MM.1S (cell line): Measurements from ENCODE around the gene CDC123.

ENCODE experiments used
- DNase-seq: peaks from one replicate; pipeline ENCODE4 v3.0.0-alpha.2; 2015
- H2AFZ ChIP-seq: fragments of 300-600 bp; sonication (generic); 2 replicates; pipeline ENCODE4 v1.6.0; 2016; ENCODE audit warnings: antibody characterized with exemption, low read length
- H3F3A ChIP-seq: fragments of 300-600 bp; sonication (generic); 2 replicates; pipeline ENCODE4 v1.6.1; 2016; ENCODE audit warnings: mild to moderate bottlenecking, antibody characterized with exemption, low read length, moderate library complexity, mixed read lengths; ENCODE audit not compliant: insufficient read depth
- H3K27ac ChIP-seq: fragments of 300-600 bp; sonication (generic); 2 replicates; pipeline ENCODE4 v1.5.1; 2016; ENCODE audit warnings: mild to moderate bottlenecking, low read length
- H3K27me3 ChIP-seq: fragments of 300-600 bp; sonication (generic); replicated peaks from 2 replicates; pipeline ENCODE4 v1.6.0; 2016; ENCODE audit warnings: low read length; ENCODE audit not compliant: insufficient read depth
- H3K36me3 ChIP-seq: fragments of 300-600 bp; sonication (generic); replicated peaks from 2 replicates; pipeline ENCODE4 v1.6.1; 2016; ENCODE audit warnings: mild to moderate bottlenecking, low read length, mixed read lengths; ENCODE audit not compliant: insufficient read depth
- H3K4me1 ChIP-seq: fragments of 300-600 bp; sonication (generic); 2 replicates; pipeline ENCODE4 v1.6.1; 2016; ENCODE audit warnings: low read length, mixed read lengths
- H3K4me2 ChIP-seq: fragments of 300-600 bp; sonication (generic); 2 replicates; pipeline ENCODE4 v1.6.0; 2016; ENCODE audit warnings: low read depth, low read length
- H3K4me3 ChIP-seq: fragments of 300-600 bp; sonication (generic); 2 replicates; pipeline ENCODE4 v1.5.1; 2016; ENCODE audit warnings: low read length, mixed read lengths
- H3K79me2 ChIP-seq: fragments of 300-600 bp; sonication (generic); 2 replicates; pipeline ENCODE4 v1.6.1; 2016; ENCODE audit warnings: mixed run types, low read length, mixed read lengths
- H3K9ac ChIP-seq: fragments of 300-600 bp; sonication (generic); 2 replicates; pipeline ENCODE4 v1.6.1; 2016; ENCODE audit warnings: low read length, mixed read lengths
- H3K9me2 ChIP-seq: fragments of 300-600 bp; sonication (generic); replicated peaks from 2 replicates; pipeline ENCODE4 v1.6.1; 2016; ENCODE audit warnings: mild to moderate bottlenecking, low read length, mixed read lengths; ENCODE audit not compliant: insufficient read depth
- H3K9me3 ChIP-seq: fragments of 300-600 bp; sonication (generic); replicated peaks from 2 replicates; pipeline ENCODE4 v1.6.1; 2016; ENCODE audit warnings: mild to moderate bottlenecking, low read length, mixed read lengths; ENCODE audit not compliant: insufficient read depth
- H4K20me1 ChIP-seq: fragments of 300-600 bp; sonication (generic); 2 replicates; pipeline ENCODE4 v1.6.1; 2016; ENCODE audit warnings: mild to moderate bottlenecking, low read length, moderate library complexity, mixed read lengths; ENCODE audit not compliant: insufficient read depth
- CTCF ChIP-seq: fragments of 300-600 bp; sonication (generic); IDR thresholded peaks from 2 replicates; pipeline ENCODE4 v1.5.1; 2016; ENCODE audit warnings: antibody characterized with exemption, low read length, mixed read lengths
- EZH2 ChIP-seq: fragments of 300-600 bp; sonication (generic); optimal IDR thresholded peaks from 2 replicates; pipeline ENCODE3; 2017; ENCODE audit warnings: low read depth, mild to moderate bottlenecking, antibody characterized with exemption, low read length, mixed read lengths
- EZH2phosphoT487 ChIP-seq: fragments of 300-600 bp; sonication (generic); IDR thresholded peaks from 2 replicates; pipeline ENCODE4 v1.6.1; 2018; ENCODE audit warnings: antibody characterized with exemption, low read length

Gene CDC123

GRCh38 chr10:12187321-12187905 lies 8.6 kb upstream of the CDC123 start:
- Histone ChIP-seq H3F3A (no peaks in the 10 kb centered on the region), H3K4me1 (no peaks in the 10 kb centered on the region), H3K9me3 (no peaks in the 10 kb centered on the region), H3K27ac (no peak overlapping the region), H3K9me2 (no peaks in the 10 kb centered on the region), H3K79me2 (peaks cover 40% of the 10 kb centered on the region), H3K27me3 (no peaks in the 10 kb centered on the region), H3K9ac (no peak overlapping the region), H3K4me3 (no peak overlapping the region), H2AFZ (no peak overlapping the region), H3K4me2 (no peak overlapping the region), H3K36me3 (no peaks in the 10 kb centered on the region), H4K20me1 (no peaks in the 10 kb centered on the region)
- no peak for DNase-seq
- TF ChIP-seq EZH2: no peak
- no peak for TF ChIP-seq EZH2phosphoT487
- TF ChIP-seq CTCF: no peak

- no peaks in the 10 kb centered on the region for H3K9me2 ChIP-seq
- H3K9me3 ChIP-seq: no peaks in the 10 kb centered on the region
- H3K4me1 ChIP-seq: no peaks in the 10 kb centered on the region
- H3K4me2 ChIP-seq: no peak overlapping the region
- H3F3A ChIP-seq: no peaks in the 10 kb centered on the region
- H3K4me3 ChIP-seq: no peak overlapping the region
- TF ChIP-seq CTCF: no peak
- no peak for TF ChIP-seq EZH2phosphoT487
- TF ChIP-seq EZH2: no peak
- no peak overlapping the region for H2AFZ ChIP-seq
- H3K9ac ChIP-seq: no peak overlapping the region
- H3K36me3 ChIP-seq: no peaks in the 10 kb centered on the region
- peaks cover 50% of the 10 kb centered on the region for H3K79me2 ChIP-seq
- H3K27ac ChIP-seq: no peak overlapping the region
- DNase-seq: no peak
- no peaks in the 10 kb centered on the region for H4K20me1 ChIP-seq
- H3K27me3 ChIP-seq: no peaks in the 10 kb centered on the region
Observed at GRCh38 chr10:12188656-12189055, 7.3 kb upstream of the CDC123 start.

GRCh38 chr10:12189426-12189825 lies 6.6 kb upstream of the CDC123 start:
- no peaks in the 10 kb centered on the region for H4K20me1 ChIP-seq
- H3K4me1 ChIP-seq: no peaks in the 10 kb centered on the region; the same call in 1 of the 2 replicates
- no peak overlapping the region for H3K4me3 ChIP-seq
- DNase-seq: no peak
- H3K36me3 ChIP-seq: no peaks in the 10 kb centered on the region
- TF ChIP-seq CTCF (no peak), EZH2phosphoT487 (no peak)
- H3K79me2 ChIP-seq: peaks cover 58% of the 10 kb centered on the region
- no peaks in the 10 kb centered on the region for H3K9me3 ChIP-seq
- no peaks in the 10 kb centered on the region for H3F3A ChIP-seq
- H3K9me2 ChIP-seq: no peaks in the 10 kb centered on the region
- H2AFZ ChIP-seq: no peak overlapping the region
- no peak overlapping the region for H3K27ac ChIP-seq
- no peak overlapping the region for H3K9ac ChIP-seq
- H3K27me3 ChIP-seq: no peaks in the 10 kb centered on the region
- no peak overlapping the region for H3K4me2 ChIP-seq
